Endothelial cell of umbilical vein (primary cell): ENCODE measurements around the gene NWD2. TPM values are rescaled to one million over a fixed set of nuclear protein-coding genes. Genes with fewer than 3 reads are reported as not detected.

Experiments used
- BruUV-seq: library from RNA; stranded (reverse); fragments of 400-500 nt; replicated peaks from 2 replicates; lab custom pipeline; 2021; lab: Mats Ljungman, UMichigan
- CTCF ChIA-PET: fragments of 300-600, 350-600 bp; sonication (Branson Sonifier 250); formaldehyde crosslinking; loops from one replicate; lab custom pipeline; 2021; ENCODE audit warnings: antibody characterized with exemption, inconsistent platforms; lab: Charles Lee
- POLR2A ChIA-PET: fragments of 300-600, 350-600 bp; sonication (Branson Sonifier 250); formaldehyde crosslinking; loops from one replicate; lab custom pipeline; 2021; ENCODE audit warnings: antibody characterized with exemption, inconsistent platforms; lab: Charles Lee
- DNase-seq: peaks from one replicate; pipeline ENCODE4 v3.0.0-alpha.2; 2011; ENCODE audit warnings: low read depth, low spot score
- FAIRE-seq: peaks from 2 replicates; lab custom pipeline; 2011; peaks lifted over from hg19 to GRCh38; lab: Jason Lieb, UNC
- H2AFZ ChIP-seq: 2 replicates; pipeline ENCODE4 v1.6.0; 2012; ENCODE audit warnings: low read depth, low read length, control low read depth, inconsistent platforms
- H3K27ac ChIP-seq: 2 replicates; pipeline ENCODE4 v1.5.1; 2011; ENCODE audit warnings: low read depth, mild to moderate bottlenecking, control low read depth, low read length, moderate library complexity; ENCODE audit not compliant: insufficient read depth
- H3K27me3 ChIP-seq, 2 experiments: 2 replicates each; pipeline versions ENCODE4 v1.6.0 to v1.6.1; 2011; ENCODE audit warnings: low read length in 2 of 2, mixed read lengths in 1 of 2; ENCODE audit not compliant: control insufficient read depth in 2 of 2, insufficient read depth in 2 of 2
- H3K36me3 ChIP-seq, 2 experiments: 2 replicates in 1 of 2; 3 replicates in 1 of 2; pipeline ENCODE4 v1.5.1; 2011; ENCODE audit warnings: low read length in 2 of 2, mild to moderate bottlenecking in 1 of 2, moderate library complexity in 1 of 2; ENCODE audit not compliant: control insufficient read depth in 2 of 2, insufficient read depth in 2 of 2; ENCODE audit errors: extremely low read depth in 1 of 2
- H3K4me1 ChIP-seq: 3 replicates; pipeline ENCODE4 v1.5.1; 2011; ENCODE audit warnings: mild to moderate bottlenecking, low read length; ENCODE audit not compliant: control insufficient read depth, insufficient read depth; ENCODE audit errors: extremely low read depth
- H3K4me2 ChIP-seq: 2 replicates; pipeline ENCODE4 v1.6.1; 2011; ENCODE audit warnings: low read length, control low read depth, mixed read lengths; ENCODE audit not compliant: insufficient read depth
- H3K4me3 ChIP-seq, 3 experiments: fragments of 200-600 bp in 1 of 3; sonication (generic), shearing (Covaris generic) in 1 of 3; replicated peaks in 1 of 3; 2 replicates each; pipeline ENCODE4 v1.5.1; 2011 to 2016; ENCODE audit warnings: control low read depth in 3 of 3, low read length in 3 of 3, mild to moderate bottlenecking in 2 of 3, inconsistent platforms in 1 of 3, low read depth in 1 of 3, moderate library complexity in 1 of 3; ENCODE audit not compliant: insufficient read depth in 1 of 3
- H3K79me2 ChIP-seq: 2 replicates; pipeline ENCODE4 v1.6.0; 2012; ENCODE audit warnings: low read length, inconsistent platforms; ENCODE audit not compliant: control insufficient read depth, insufficient read depth
- H3K9ac ChIP-seq: replicated peaks from 2 replicates; pipeline ENCODE3; 2011; ENCODE audit warnings: low read length, control low read depth; ENCODE audit not compliant: insufficient read depth; ENCODE audit errors: extremely low read depth
- H3K9me1 ChIP-seq: replicated peaks from 3 replicates; pipeline ENCODE4 v1.6.0; 2011; ENCODE audit warnings: mild to moderate bottlenecking, low read length; ENCODE audit not compliant: control insufficient read depth, insufficient read depth; ENCODE audit errors: extremely low read depth
- H3K9me3 ChIP-seq: replicated peaks from 2 replicates; pipeline ENCODE4 v1.5.1; 2012; ENCODE audit warnings: low read length, inconsistent platforms; ENCODE audit not compliant: control insufficient read depth, insufficient read depth
- H4K20me1 ChIP-seq: replicated peaks from 2 replicates; pipeline ENCODE3; 2011; ENCODE audit warnings: mild to moderate bottlenecking, low read length; ENCODE audit not compliant: control insufficient read depth, insufficient read depth; ENCODE audit errors: extremely low read depth
- CTCF ChIP-seq, 2 donors: IDR thresholded peaks; 1 replicate in 1 of 2; 2 replicates in 1 of 2; pipeline ENCODE4 v1.5.1; 2011; ENCODE audit warnings: low read length in 2 of 2, mild to moderate bottlenecking in 2 of 2, moderate library complexity in 2 of 2, control low read depth in 1 of 2, inconsistent platforms in 1 of 2, low read depth in 1 of 2; ENCODE audit not compliant: insufficient read depth in 1 of 2; ENCODE audit errors: extremely low read depth in 1 of 2
- EZH2 ChIP-seq: IDR thresholded peaks from 2 replicates; pipeline ENCODE4 v1.6.1; 2012; ENCODE audit warnings: borderline replicate concordance, low read depth, mild to moderate bottlenecking, moderate library complexity, low read length, inconsistent platforms; ENCODE audit not compliant: severe bottlenecking
- FOS ChIP-seq: IDR thresholded peaks from 2 replicates; pipeline ENCODE4 v1.6.1; 2011; ENCODE audit warnings: mild to moderate bottlenecking, low read length, moderate library complexity, borderline replicate concordance; ENCODE audit not compliant: insufficient read depth
- GATA2 ChIP-seq: IDR thresholded peaks from 2 replicates; pipeline ENCODE4 v1.7.0; 2011; ENCODE audit warnings: low read depth, mild to moderate bottlenecking, moderate library complexity, mixed read lengths, low read length; ENCODE audit not compliant: insufficient read length, insufficient read depth
- JUN ChIP-seq: IDR thresholded peaks from 2 replicates; pipeline ENCODE4 v1.6.1; 2011; ENCODE audit warnings: borderline replicate concordance, low read depth; ENCODE audit not compliant: insufficient read length, insufficient read depth
- MAX ChIP-seq: IDR thresholded peaks from 2 replicates; pipeline ENCODE4 v1.6.1; 2011; ENCODE audit not compliant: insufficient read depth, insufficient read length
- MYC ChIP-seq: IDR thresholded peaks from one replicate; pipeline ENCODE4 v1.6.1; 2011; ENCODE audit warnings: mild to moderate bottlenecking, low read depth, low read length
- POLR2A ChIP-seq: IDR thresholded peaks from 2 replicates; pipeline ENCODE4 v1.6.1; 2012; ENCODE audit warnings: low read depth, mild to moderate bottlenecking, control low read depth, low read length
- POLR2AphosphoS5 ChIP-seq: IDR thresholded peaks from 2 replicates; pipeline ENCODE4 v1.6.1; 2012; ENCODE audit warnings: low read depth, mild to moderate bottlenecking, control low read depth, low read length, moderate library complexity; ENCODE audit not compliant: insufficient read depth
- dilution Hi-C: fragments of 300-500 bp; cut with MboI; formaldehyde crosslinking; loops from one replicate; pipeline ENCODE4 v1.15.0; 2019; ENCODE audit warnings: low sequenced_read_pairs; ENCODE audit not compliant: extremely low pct_ligation_motif_present
- intact Hi-C: fragments of 100-400 bp; cut with micrococcal nuclease; formaldehyde crosslinking; loops from one replicate; pipeline ENCODE4 v1.10.0; 2022
- polyA plus RNA-seq, 4 experiments: library from polyadenylated mRNA; depleted of rRNA in 3 of 4; stranded (reverse) in 3 of 4; unstranded in 1 of 4; fragments of >200 nt; gene quantifications; 2 replicates each; pipeline versions ENCODE4 v1.2.1 to v1.2.3, GENCODE V29; 2011 to 2012; ENCODE audit warnings: missing spikeins in 1 of 4
- total RNA-seq: library from RNA; stranded (reverse); gene quantifications from 2 replicates; pipeline ENCODE4 v1.2.3, GENCODE V29; 2021

Gene NWD2
- total and polyA plus RNA-seq, 2 donors (not counting 3 experiments of a cell fraction or from before 2014, with no cell fraction given), result not detected

GRCh38 chr4:37445023-37445422, 200.5 kb downstream of the NWD2 start:
- Histone ChIP-seq H3K4me3 (no peak overlapping the region), H3K9me3 (no peaks in the 10 kb centered on the region), H3K4me2 (no peak overlapping the region), H3K79me2 (no peaks in the 10 kb centered on the region), H2AFZ (no peak overlapping the region), H3K27ac (no peak overlapping the region), H4K20me1 (no peaks in the 10 kb centered on the region), H3K36me3 (no peaks in the 10 kb centered on the region), H3K9me1 (no peaks in the 10 kb centered on the region), H3K9ac (no peak overlapping the region), H3K4me1 (no peaks in the 10 kb centered on the region), H3K27me3 (no peaks in the 10 kb centered on the region)
- CTCF ChIA-PET, result interaction anchor here (4.2 kb wide), 1 partner anchor 9 kb away, joined by 23 read pairs; a partner anchor contains a TSS
- dilution Hi-C loops, result no loop called here
- no TSS peak for BruUV-seq
- FAIRE-seq (no peak), DNase-seq (no peak)
- no peak for TF ChIP-seq GATA2
- no peak for TF ChIP-seq POLR2AphosphoS5
- TF ChIP-seq EZH2, result no peak
- no peak for TF ChIP-seq JUN
- POLR2A ChIA-PET, result no interaction called here
- intact Hi-C loops, result no loop called here

- POLR2A ChIA-PET, result no interaction called here
These were observed 201.5 kb downstream of the NWD2 start for GRCh38 chr4:37446016-37446415.

More at GRCh38 chr4:37446016-37446415, 201.5 kb downstream of the NWD2 start:
- no peaks in the 10 kb centered on the region for H3K4me1 ChIP-seq
- no peaks in the 10 kb centered on the region for H3K9me3 ChIP-seq
- intact Hi-C loops (no loop called here), dilution Hi-C loops (no loop called here)
- FAIRE-seq, result no peak
- DNase-seq, result no peak
- peaks cover 2 to 8% of the 10 kb centered on the region in 2 experiments for H3K27me3 ChIP-seq
- no peaks in the 10 kb centered on the region for H3K9me1 ChIP-seq
- no peak overlapping the region for H3K27ac ChIP-seq
- H4K20me1 ChIP-seq, result no peaks in the 10 kb centered on the region
- H3K36me3 ChIP-seq, result no peaks in the 10 kb centered on the region
- TF ChIP-seq GATA2 (no peak), JUN (no peak), MYC (no peak), FOS (no peak), EZH2 (no peak), MAX (no peak), CTCF (IDR thresholded peaks at IDR 0.05; ENCODE audit: extremely low read depth in 1 of 2, insufficient read depth in 1 of 2, low read depth in 1 of 2, low read length in 2 of 2) (no peak), POLR2AphosphoS5 (no peak), POLR2A (no peak)
- no peak overlapping the region for H3K9ac ChIP-seq
- no TSS peak for BruUV-seq
- H3K4me2 ChIP-seq, result no peak overlapping the region
- CTCF ChIA-PET, result interaction anchor here (4.2 kb wide), 1 partner anchor 8 kb away, joined by 23 read pairs; a partner anchor contains a TSS
- H2AFZ ChIP-seq, result no peak overlapping the region
- no peaks in the 10 kb centered on the region for H3K79me2 ChIP-seq
- no peak overlapping the region for H3K4me3 ChIP-seq
